Heart left ventricle (tissue), 16 donors: ENCODE results near the gene EIPR1. TPM values are rescaled to one million over a fixed set of nuclear protein-coding genes. Genes with fewer than 3 reads are reported as not detected.
A peak's percentile ranks its signal among the peaks of the same experiment; 100 is the strongest.

Experiments used
- ATAC-seq, 4 donors: fragments of 200-7000 bp; cut with Tn5 transposase; one replicate each; pipeline ENCODE4 v1.9.1; 2020 to 2022; ENCODE audit warnings: moderate library complexity in 4 of 4, mild to moderate bottlenecking in 3 of 4, moderate number of reproducible peaks in 1 of 4
- DNase-seq, 5 donors: peaks; one replicate each; pipeline ENCODE4 v3.0.0-alpha.2; 2020
- H3K27ac ChIP-seq, 12 donors: fragments of 200-600 bp; sonication (generic) in 4 of 12; one replicate each; pipeline versions ENCODE4 v1.5.0 to v1.8.0; 2016 to 2022; ENCODE audit warnings: mild to moderate bottlenecking in 2 of 12
- H3K27me3 ChIP-seq, 9 donors: fragments of 200-600 bp; sonication (generic) in 2 of 9; one replicate each; pipeline versions ENCODE4 v1.5.1 to v1.8.0; 2016 to 2022; ENCODE audit warnings: mild to moderate bottlenecking in 3 of 9
- H3K36me3 ChIP-seq, 9 donors: fragments of 200-600 bp; sonication (generic) in 2 of 9; one replicate each; pipeline versions ENCODE4 v1.5.0 to v1.8.0; 2018 to 2022; ENCODE audit warnings: mild to moderate bottlenecking in 2 of 9
- H3K4me1 ChIP-seq, 12 donors: fragments of 200-600 bp; sonication (generic) in 4 of 12; one replicate each; pipeline versions ENCODE4 v1.5.0 to v1.8.0; 2016 to 2022; ENCODE audit warnings: mild to moderate bottlenecking in 3 of 12
- H3K4me3 ChIP-seq, 12 donors: fragments of 200-600 bp; sonication (generic) in 4 of 12; one replicate each; pipeline versions ENCODE4 v1.5.0 to v1.8.0; 2017 to 2022; ENCODE audit warnings: mild to moderate bottlenecking in 9 of 12, moderate library complexity in 4 of 12
- H3K9me3 ChIP-seq, 12 donors: fragments of 200-600 bp; sonication (generic) in 4 of 12; one replicate each; pipeline versions ENCODE4 v1.5.0 to v1.8.0; 2016 to 2022; ENCODE audit warnings: mild to moderate bottlenecking in 1 of 12
- CTCF ChIP-seq, 12 donors: fragments of 200-600 bp; sonication (generic) in 4 of 12; IDR thresholded peaks; one replicate each; pipeline versions ENCODE4 v1.5.0 to v1.8.0; 2018 to 2022; ENCODE audit warnings: antibody characterized with exemption in 12 of 12, mild to moderate bottlenecking in 5 of 12
- POLR2A ChIP-seq, 2 donors: fragments of 450-650 bp; IDR thresholded peaks; one replicate each; pipeline ENCODE4 v1.6.1; 2017; ENCODE audit warnings: antibody characterized with exemption in 2 of 2, mild to moderate bottlenecking in 2 of 2, moderate library complexity in 2 of 2
- WGBS, 4 donors: extraction: QIAGEN DNeasy Blood & Tissue Kit in 2 of 4; methylation state at CpG; one replicate each; pipeline versions ENCODE4 v1.1.5 to v1.1.7; 2013 to 2018; 5-methylcytosine and 5-hydroxymethylcytosine counted together
- intact Hi-C, 10 donors: fragments of 100-400 bp; cut with DNase I; formaldehyde crosslinking; loops; one replicate each; pipeline versions ENCODE4 v1.11.1 to v1.14.2; 2022
- polyA plus RNA-seq, 2 donors: library from polyadenylated mRNA; stranded (reverse); fragments of 200-250 nt; gene quantifications; one replicate each; pipeline ENCODE4 v1.2.3, GENCODE V29; 2013
- total RNA-seq, 9 donors: library from RNA; depleted of rRNA in 2 of 9; stranded (reverse); fragments of >200 nt in 2 of 9; fragmentation: NEBNext Ultra II Directional in 3 of 9; extraction: Animal tissue kit (Norgen Biotek cat#: 25700) in 3 of 9; gene quantifications; one replicate each; pipeline versions ENCODE4 v1.1.0 to v1.2.4, GENCODE V29; 2016 to 2023
- donor health status: ischemic (EF 13 %, LVEDD 7.1; RV severe dilation, severe dysfunction).
- donor health status: healthy with polysubstance abuse.
- donor health status: DM: no; HTN: yes; CAD: no.
- donor health status: DM: no; HTN: no; CAD: no.
- donor health status: ischemic (EF 25% LVEDD 6.9; RV normal size, moderate dysfunction).
- donor health status: ischemic (EF 25% LVEDD 5.7; RV mildly dilated, moderate dysfunction).
- donor health status: healthy.
- donor health status: DM: yes; HTN: yes; CAD: no.
- donor health status: ischemic (EF 35%, LVEDD 5.7; RV mildly dilated, moderate dysfunction).
- donor health status: nonischemic (EF 11% LVEDD 7.7; RV severe dilation, severe dysfunction).
- donor health status: DM: yes; HTN: yes; CAD: no.
- donor health status: PGD.
- donor health status: ischemic (EF 29% LVEDD 5.4; RV normal size, mild dysfunction).
- donor health status: nonischemic (EF 23%, LVEDD 6.1; RV moderate dilation, normal function).

Gene EIPR1
- total and polyA plus RNA-seq, 11 donors = 7.9 to 26.1 (median 13.3) TPM

GRCh38 chr2:3344897-3345296, 32.7 kb downstream of the EIPR1 start:
- Histone ChIP-seq H3K4me1 (no peaks in the 10 kb centered on the region), H3K4me3 (no peak overlapping the region), H3K36me3 (peaks cover 0 to 6% (median 0%) of the 10 kb centered on the region in 9 donors), H3K27ac (no peak overlapping the region), H3K9me3 (no peaks in the 10 kb centered on the region), H3K27me3 (no peaks in the 10 kb centered on the region)
- ATAC-seq (peak in 2 of 4 donors; percentile 27 to 31), DNase-seq (no peak)
- TF ChIP-seq POLR2A (IDR thresholded peaks at IDR 0.05) (no peak), CTCF (IDR thresholded peaks at IDR 0.05) (no peak)
- intact Hi-C loops = no loop called here
- WGBS, 4 donors = 62 to 81% (median 74%) methylated on average over 6 of the region's 6 CpGs

- H3K4me3 ChIP-seq = no peak overlapping the region
- no peak for ATAC-seq
- H3K9me3 ChIP-seq = no peaks in the 10 kb centered on the region
- WGBS, 4 donors = 93 to 95% (median 94%) methylated on average over 11 of the region's 11 CpGs
- no peak for DNase-seq
- H3K4me1 ChIP-seq = no peaks in the 10 kb centered on the region
- H3K36me3 ChIP-seq = peaks cover 0 to 6% (median 0%) of the 10 kb centered on the region in 9 donors
- no peak overlapping the region for H3K27ac ChIP-seq
- no peak for TF ChIP-seq CTCF (IDR thresholded peaks at IDR 0.05)
- TF ChIP-seq POLR2A (IDR thresholded peaks at IDR 0.05) = no peak
- H3K27me3 ChIP-seq = no peaks in the 10 kb centered on the region
- intact Hi-C loops = loop anchor here in 1 of 10 donors (2.0 kb wide), 1 partner anchor 66 kb away; no protein-coding TSS in a partner anchor
These were observed 34.6 kb downstream of the EIPR1 start for GRCh38 chr2:3343012-3343411.

- ATAC-seq (no peak), DNase-seq (no peak)
- no peak for TF ChIP-seq CTCF (IDR thresholded peaks at IDR 0.05)
- no peak for TF ChIP-seq POLR2A (IDR thresholded peaks at IDR 0.05)
- H3K27me3 ChIP-seq = no peaks in the 10 kb centered on the region
- WGBS, 4 donors = 94 to 97% (median 95%) methylated on average over 9 of the region's 9 CpGs
- H3K27ac ChIP-seq = no peak overlapping the region
- no peaks in the 10 kb centered on the region for H3K4me1 ChIP-seq
- H3K4me3 ChIP-seq = no peak overlapping the region
- intact Hi-C loops = loop anchor here in 1 of 10 donors (2.0 kb wide), 1 partner anchor 66 kb away; no protein-coding TSS in a partner anchor
- H3K36me3 ChIP-seq = peaks cover 0 to 9% (median 0%) of the 10 kb centered on the region in 9 donors
- no peaks in the 10 kb centered on the region for H3K9me3 ChIP-seq
These were observed 35.3 kb downstream of the EIPR1 start for GRCh38 chr2:3342324-3342723.

GRCh38 chr2:3341336-3341735, 36.3 kb downstream of the EIPR1 start:
- H3K9me3 ChIP-seq = no peaks in the 10 kb centered on the region
- H3K36me3 ChIP-seq = peaks cover 0 to 6% (median 0%) of the 10 kb centered on the region in 9 donors
- H3K27me3 ChIP-seq = no peaks in the 10 kb centered on the region
- intact Hi-C loops = no loop called here
- WGBS, 4 donors = 95 to 98% (median 95%) methylated on average over 8 of the region's 8 CpGs
- peak in 1 of 4 donors; percentile 26 for ATAC-seq
- no peak overlapping the region for H3K4me3 ChIP-seq
- H3K27ac ChIP-seq = no peak overlapping the region
- no peak for DNase-seq
- no peaks in the 10 kb centered on the region for H3K4me1 ChIP-seq
- TF ChIP-seq CTCF (IDR thresholded peaks at IDR 0.05) (no peak), POLR2A (IDR thresholded peaks at IDR 0.05) (no peak)
